Effector CD4-positive, alpha-beta T cell (primary cell): ENCODE data around the gene CAPRIN2.

Experiments
- DNase-seq: peaks from one replicate; pipeline ENCODE4 v3.0.0-alpha.2; 2020

CAPRIN2 gene

GRCh38 chr12:30696486-30696885, 58.3 kb downstream of the CAPRIN2 start:
- DNase-seq, result no peak

GRCh38 chr12:30696103-30696408, 58.7 kb downstream of the CAPRIN2 start:
- DNase-seq, result no peak

- DNase-seq, result peak; percentile 83
Observed at GRCh38 chr12:30695199-30696102, 59.3 kb downstream of the CAPRIN2 start, which contains the start of gene IPO8. Gene IPO8 (minus strand): TSS chr12:30695869. CDS start chr12:30695647, 222 bp downstream.

DNA sequence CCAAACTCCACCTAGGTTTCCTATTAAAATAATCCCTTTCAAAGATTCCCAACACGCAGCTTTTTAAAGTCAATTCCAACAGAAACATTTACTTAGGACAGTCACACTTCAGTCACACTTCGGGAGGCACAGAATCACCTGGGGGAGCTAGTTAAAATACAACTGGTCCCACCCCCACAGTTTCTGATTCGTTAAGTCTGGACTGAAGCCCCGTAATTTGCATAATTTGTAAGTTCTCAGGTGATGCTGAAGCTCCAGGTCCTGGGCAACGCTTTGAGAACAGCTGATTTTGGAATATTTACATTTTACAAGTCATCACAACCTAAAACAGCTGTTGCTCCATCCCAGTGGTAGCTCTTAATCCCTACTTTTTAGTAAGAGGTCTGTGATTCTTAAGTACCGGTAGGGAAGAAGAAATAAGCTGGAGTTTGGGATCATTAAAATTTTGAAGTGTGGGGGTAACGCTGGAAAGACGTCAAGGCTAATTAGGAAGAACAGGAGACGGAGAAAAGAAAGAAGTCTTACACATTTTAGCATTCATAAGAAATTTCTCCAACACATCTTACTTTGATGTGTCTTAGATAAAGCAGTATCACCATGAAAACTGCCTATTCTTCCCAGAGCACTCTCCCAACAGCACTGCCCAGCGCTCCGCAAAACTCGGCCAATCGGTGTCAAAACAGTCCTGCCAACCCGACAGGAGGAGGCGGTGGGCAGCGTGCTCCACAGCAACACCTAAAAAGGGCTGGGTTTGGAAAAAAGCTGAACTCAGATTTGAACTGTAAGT, 60.1 kb downstream of the CAPRIN2 start:
- DNase-seq, result no peak

- DNase-seq, result no peak
Observed at GRCh38 chr12:30692470-30692869, 62.3 kb downstream of the CAPRIN2 start.

DNA sequence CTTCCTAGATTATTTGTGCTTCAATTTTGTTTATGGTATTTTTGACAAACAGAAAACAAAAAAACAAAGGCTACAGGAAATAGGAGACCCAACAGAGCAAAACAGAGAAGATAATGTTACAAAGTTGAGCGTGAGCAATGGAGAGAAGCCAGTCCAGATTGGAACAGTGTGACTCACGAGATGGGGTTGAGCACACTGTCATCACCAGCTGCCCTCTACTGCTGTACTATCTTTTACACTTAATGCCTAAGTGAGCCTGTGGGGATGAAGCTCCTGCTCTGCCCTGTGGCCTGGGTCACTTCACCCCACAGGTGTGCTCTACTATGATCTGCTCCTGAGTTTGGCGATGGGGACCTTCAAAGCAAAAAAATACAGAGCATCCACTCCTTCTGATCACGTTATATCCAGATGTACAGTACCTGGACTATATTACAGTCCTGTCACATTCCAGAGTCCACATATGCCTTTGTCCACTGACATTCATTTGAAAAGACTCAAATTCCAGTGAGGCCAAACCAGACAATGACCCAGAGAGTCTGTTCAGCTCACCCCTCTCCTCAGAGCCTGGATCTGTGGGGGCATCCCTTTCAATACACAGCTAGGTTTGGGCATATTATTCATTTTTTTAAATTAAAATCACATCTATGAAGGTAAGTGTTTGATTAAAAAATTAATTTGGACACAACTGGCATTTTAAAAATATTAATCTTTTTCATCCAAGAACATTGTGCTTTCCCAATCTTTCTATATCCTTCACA, 63.5 kb downstream of the CAPRIN2 start:
- no peak for DNase-seq

- DNase-seq, result no peak
Observed at GRCh38 chr12:30687265-30687986, 67.3 kb downstream of the CAPRIN2 start.

DNA sequence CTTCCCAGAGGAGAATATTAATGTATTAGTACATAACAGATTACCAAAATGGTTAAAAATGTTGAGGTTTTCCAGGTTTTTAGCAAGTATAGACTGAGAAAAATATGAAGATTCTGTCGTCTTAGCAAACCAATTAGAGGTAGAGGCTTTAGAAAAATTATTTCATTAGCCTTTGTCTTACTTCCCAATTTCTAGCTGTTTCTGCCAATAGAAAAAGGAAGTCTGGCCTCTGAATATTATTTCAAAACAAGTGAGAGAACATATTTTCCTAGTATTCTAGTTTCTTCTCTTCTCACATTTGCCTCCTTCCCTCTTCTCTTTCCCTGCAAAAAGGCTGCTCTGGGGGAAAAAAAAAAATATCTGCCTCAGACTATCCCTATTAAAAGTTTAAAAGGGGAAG, 75.5 kb downstream of the CAPRIN2 start:
- no peak for DNase-seq

GRCh38 chr12:30678221-30678620, 76.5 kb downstream of the CAPRIN2 start:
- DNase-seq, result no peak

GRCh38 chr12:30661210-30661609, 93.5 kb downstream of the CAPRIN2 start:
- no peak for DNase-seq
